ENCODE measurements around the gene CAPS.

The CAPS gene

DNA sequence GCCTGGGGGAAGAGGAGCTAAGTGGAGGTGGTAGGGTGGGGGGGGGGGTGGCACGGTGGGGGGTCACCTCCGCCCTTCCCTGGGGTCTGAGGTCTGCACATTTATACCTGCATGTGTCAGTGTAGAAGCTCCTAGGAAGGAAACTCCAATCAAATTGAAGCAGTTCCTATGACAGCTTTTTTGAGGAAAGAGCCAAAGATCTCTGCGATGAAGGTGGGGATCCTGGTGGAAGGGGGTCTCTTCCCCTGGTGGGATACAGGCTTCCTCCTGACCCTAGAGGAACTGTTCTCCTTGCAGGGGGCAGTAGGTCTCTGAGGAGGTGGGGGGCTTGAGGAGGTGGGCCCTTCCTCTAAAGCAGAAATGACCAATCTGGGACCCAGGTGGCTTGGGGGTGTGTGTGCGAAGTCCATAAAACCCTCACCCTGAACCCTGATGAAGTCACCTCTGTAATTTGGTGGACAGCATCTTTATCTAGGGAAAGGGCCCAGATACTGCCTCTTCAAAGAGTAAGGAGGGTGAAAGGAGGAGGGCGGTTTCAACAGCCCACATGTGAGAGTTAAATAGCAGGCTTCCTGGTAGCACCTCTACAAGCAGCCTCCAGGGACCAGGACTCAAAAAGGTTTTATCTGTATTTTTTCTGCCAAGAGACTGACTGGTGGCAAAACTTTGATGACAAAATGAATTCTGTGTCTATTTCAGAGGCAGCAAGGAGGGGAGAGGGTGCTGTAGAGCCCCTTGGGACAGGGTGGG, 50.9 kb downstream of the CAPS start:
- no peak for TF ChIP-seq ARNTL (CRISPR knock-in tag; IDR thresholded peaks at IDR 0.05; ENCODE audit: borderline replicate concordance, low read depth)
- TF ChIP-seq OSR1 (CRISPR knock-in tag; IDR thresholded peaks at IDR 0.05): no peak
- TF ChIP-seq ZNF70 (CRISPR knock-in tag; IDR thresholded peaks at IDR 0.05): no peak
- TF ChIP-seq, protein P1, sequence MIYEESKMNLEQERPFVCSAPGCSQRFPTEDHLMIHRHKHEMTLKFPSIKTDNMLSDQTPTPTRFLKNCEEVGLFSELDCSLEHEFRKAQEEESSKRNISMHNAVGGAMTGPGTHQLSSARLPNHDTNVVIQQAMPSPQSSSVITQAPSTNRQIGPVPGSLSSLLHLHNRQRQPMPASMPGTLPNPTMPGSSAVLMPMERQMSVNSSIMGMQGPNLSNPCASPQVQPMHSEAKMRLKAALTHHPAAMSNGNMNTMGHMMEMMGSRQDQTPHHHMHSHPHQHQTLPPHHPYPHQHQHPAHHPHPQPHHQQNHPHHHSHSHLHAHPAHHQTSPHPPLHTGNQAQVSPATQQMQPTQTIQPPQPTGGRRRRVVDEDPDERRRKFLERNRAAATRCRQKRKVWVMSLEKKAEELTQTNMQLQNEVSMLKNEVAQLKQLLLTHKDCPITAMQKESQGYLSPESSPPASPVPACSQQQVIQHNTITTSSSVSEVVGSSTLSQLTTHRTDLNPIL (CRISPR knock-in tag; IDR thresholded peaks at IDR 0.05; ENCODE audit: low read depth): no peak
- TF ChIP-seq ZFP3 (CRISPR knock-in tag; IDR thresholded peaks at IDR 0.05): no peak
- no peak for ATAC-seq
